HEK293T (cell line): ENCODE results near the gene IFI27L2.

ENCODE experiments used
- BHLHE40 ChIP-seq: fragments of 450-650 bp; IDR thresholded peaks from 2 replicates; pipeline ENCODE4 v1.6.1; 2016; ENCODE audit warnings: mild to moderate bottlenecking, moderate library complexity, borderline replicate concordance
- L3MBTL2 ChIP-seq: fragments of 450-650 bp; conservative IDR thresholded peaks from 2 replicates; pipeline ENCODE4 v1.6.1; 2016; ENCODE audit warnings: mild to moderate bottlenecking
- SP1 ChIP-seq: fragments of 450-650 bp; IDR thresholded peaks from 2 replicates; pipeline ENCODE4 v1.6.1; 2017
- SUZ12 ChIP-seq: fragments of 450-650 bp; IDR thresholded peaks from 2 replicates; pipeline ENCODE4 v1.6.1; 2016; ENCODE audit warnings: mild to moderate bottlenecking
- ZNF384 ChIP-seq: fragments of 450-650 bp; IDR thresholded peaks from 2 replicates; pipeline ENCODE4 v1.6.1; 2016

GRCh38 chr14:94142836-94143235 is 13.4 kb upstream of the IFI27L2 start:
- TF ChIP-seq SP1 (no peak), BHLHE40 (no peak), SUZ12 (no peak), L3MBTL2 (no peak), ZNF384 (no peak)
